A673 (cell line): ENCODE measurements around the gene EDEM3. TPM values are rescaled to one million over a fixed set of nuclear protein-coding genes. Genes with fewer than 3 reads are reported as not detected.

Source experiments
- BruUV-seq: library from RNA; stranded (reverse); fragments of 400-500 nt; replicated peaks from 2 replicates; lab custom pipeline; 2021; lab: Mats Ljungman, UMichigan
- CTCF ChIA-PET: fragments of 300-600 bp; sonication (Branson Sonifier 250); formaldehyde crosslinking; loops from one replicate; lab custom pipeline; 2022; ENCODE audit warnings: antibody characterized with exemption; lab: Charles Lee
- POLR2A ChIA-PET: fragments of 300-600 bp; sonication (Branson Sonifier 250); formaldehyde crosslinking; loops from one replicate; lab custom pipeline; 2022; ENCODE audit warnings: antibody characterized with exemption; ENCODE audit not compliant: low non-redundant PET; lab: Charles Lee
- DNase-seq: peaks from one replicate; pipeline ENCODE4 v3.0.0-alpha.2; 2015; ENCODE audit warnings: low spot score
- H3K27ac ChIP-seq: fragments of 200-600 bp; sonication (generic); 2 replicates; pipeline ENCODE4 v1.5.1; 2016; ENCODE audit warnings: mixed run types, low read depth, mild to moderate bottlenecking, mixed read lengths, antibody characterized with exemption, low read length; ENCODE audit not compliant: poor library complexity, severe bottlenecking
- H3K27me3 ChIP-seq: fragments of 200-600 bp; sonication (generic); replicated peaks from 2 replicates; pipeline ENCODE4 v1.6.1; 2017; ENCODE audit warnings: mixed run types, low read depth, mild to moderate bottlenecking, mixed read lengths, antibody characterized with exemption, low read length; ENCODE audit not compliant: insufficient read depth, poor library complexity
- H3K36me3 ChIP-seq: fragments of 200-600 bp; sonication (generic); 2 replicates; pipeline ENCODE4 v1.6.1; 2016; ENCODE audit warnings: mixed run types, mild to moderate bottlenecking, mixed read lengths, antibody characterized with exemption, low read length; ENCODE audit not compliant: insufficient read depth, poor library complexity, severe bottlenecking
- H3K4me1 ChIP-seq: fragments of 200-600 bp; sonication (generic); 2 replicates; pipeline ENCODE4 v1.6.1; 2017; ENCODE audit warnings: mixed run types, mild to moderate bottlenecking, mixed read lengths, antibody characterized with exemption, low read length; ENCODE audit not compliant: insufficient read depth, poor library complexity, severe bottlenecking
- H3K4me3 ChIP-seq: fragments of 200-600 bp; sonication (generic); 2 replicates; pipeline ENCODE4 v1.5.1; 2016; ENCODE audit warnings: low read depth, mixed run types, mild to moderate bottlenecking, mixed read lengths, low read length; ENCODE audit not compliant: poor library complexity, severe bottlenecking
- H3K9me3 ChIP-seq: fragments of 200-600 bp; sonication (generic); 2 replicates; pipeline ENCODE4 v1.6.1; 2016; ENCODE audit warnings: mixed run types, low read depth, mild to moderate bottlenecking, mixed read lengths, antibody characterized with exemption, low read length; ENCODE audit not compliant: poor library complexity, severe bottlenecking
- EZH2 ChIP-seq: fragments of 200-600 bp; sonication (generic); IDR thresholded peaks from 2 replicates; pipeline ENCODE4 v1.6.1; 2017; ENCODE audit warnings: borderline replicate concordance, low read depth, mild to moderate bottlenecking, mixed read lengths, antibody characterized with exemption, low read length; ENCODE audit not compliant: poor library complexity, severe bottlenecking
- intact Hi-C: fragments of 100-400 bp; cut with micrococcal nuclease; formaldehyde crosslinking; loops from one replicate; pipeline ENCODE4 v1.10.0; 2022; ENCODE audit not compliant: unreplicated experiment
- total RNA-seq: library from RNA; stranded (reverse); gene quantifications from 2 replicates; pipeline ENCODE4 v1.2.3, GENCODE V29; 2021
- TF ChIP-seq, protein P1 (sequence below): fragments of 300-800, 200-600 bp; sonication (generic); conservative IDR thresholded peaks from 2 replicates; pipeline ENCODE4 v1.5.1; 2017; ENCODE audit warnings: low read depth, mild to moderate bottlenecking, antibody characterized with exemption, low read length, moderate library complexity, mixed read lengths

EDEM3 gene
- total RNA-seq, 1 experiment from 2014 or later = 24.3 TPM

DNA sequence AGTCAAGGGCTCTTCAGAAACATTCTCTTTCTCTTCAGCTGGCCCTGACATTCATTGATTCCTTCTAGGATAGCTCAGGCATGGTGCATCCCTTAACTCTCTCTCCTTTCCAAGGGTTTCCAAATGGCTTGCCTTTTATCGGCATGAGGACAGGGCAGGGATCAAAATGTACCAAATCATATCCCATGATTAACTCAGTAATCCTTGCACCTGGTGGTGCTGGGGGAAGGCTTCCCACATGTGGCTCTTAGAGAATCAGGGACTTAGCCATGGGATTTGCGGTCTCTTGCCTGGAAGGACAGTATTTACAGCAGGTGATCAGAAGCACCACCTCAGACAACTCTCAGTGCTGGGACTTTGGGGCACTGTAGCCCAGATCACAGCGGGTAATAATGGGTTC, 46.2 kb upstream of the EDEM3 start:
- DNase-seq = no peak
- Histone ChIP-seq H3K9me3 (no peaks in the 10 kb centered on the region), H3K4me1 (no peaks in the 10 kb centered on the region), H3K27me3 (no peaks in the 10 kb centered on the region), H3K4me3 (no peak overlapping the region), H3K27ac (no peak overlapping the region), H3K36me3 (peaks cover 22% of the 10 kb centered on the region)
- no peak for TF ChIP-seq EZH2
- TF ChIP-seq, protein P1, sequence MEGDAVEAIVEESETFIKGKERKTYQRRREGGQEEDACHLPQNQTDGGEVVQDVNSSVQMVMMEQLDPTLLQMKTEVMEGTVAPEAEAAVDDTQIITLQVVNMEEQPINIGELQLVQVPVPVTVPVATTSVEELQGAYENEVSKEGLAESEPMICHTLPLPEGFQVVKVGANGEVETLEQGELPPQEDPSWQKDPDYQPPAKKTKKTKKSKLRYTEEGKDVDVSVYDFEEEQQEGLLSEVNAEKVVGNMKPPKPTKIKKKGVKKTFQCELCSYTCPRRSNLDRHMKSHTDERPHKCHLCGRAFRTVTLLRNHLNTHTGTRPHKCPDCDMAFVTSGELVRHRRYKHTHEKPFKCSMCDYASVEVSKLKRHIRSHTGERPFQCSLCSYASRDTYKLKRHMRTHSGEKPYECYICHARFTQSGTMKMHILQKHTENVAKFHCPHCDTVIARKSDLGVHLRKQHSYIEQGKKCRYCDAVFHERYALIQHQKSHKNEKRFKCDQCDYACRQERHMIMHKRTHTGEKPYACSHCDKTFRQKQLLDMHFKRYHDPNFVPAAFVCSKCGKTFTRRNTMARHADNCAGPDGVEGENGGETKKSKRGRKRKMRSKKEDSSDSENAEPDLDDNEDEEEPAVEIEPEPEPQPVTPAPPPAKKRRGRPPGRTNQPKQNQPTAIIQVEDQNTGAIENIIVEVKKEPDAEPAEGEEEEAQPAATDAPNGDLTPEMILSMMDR = no peak
- CTCF ChIA-PET = no interaction called here
- POLR2A ChIA-PET = no interaction called here
- BruUV-seq = no TSS peak
- intact Hi-C loops = no loop called here

DNA sequence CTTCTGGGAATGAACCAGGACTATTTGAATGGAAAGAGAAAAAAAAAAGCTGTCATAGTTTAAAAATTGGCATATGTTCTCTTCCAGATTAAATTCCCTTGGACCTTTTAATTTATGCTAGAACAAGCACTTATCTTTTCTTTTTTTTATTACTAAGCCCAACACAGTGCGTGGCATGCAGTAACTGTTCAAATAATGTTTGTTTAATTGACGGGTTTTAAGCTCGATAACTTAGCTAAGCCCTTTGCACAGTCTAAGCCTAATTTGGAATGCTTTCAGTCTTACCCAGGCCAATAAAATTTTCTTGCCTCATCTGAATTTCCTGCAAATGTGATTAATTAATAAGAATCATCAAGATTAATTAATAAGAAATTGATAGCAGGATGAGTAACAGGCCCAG, 39.3 kb upstream of the EDEM3 start:
- intact Hi-C loops = no loop called here
- Histone ChIP-seq H3K27ac (no peak overlapping the region), H3K36me3 (no peaks in the 10 kb centered on the region), H3K4me1 (peaks cover 27% of the 10 kb centered on the region), H3K4me3 (no peak overlapping the region), H3K27me3 (no peaks in the 10 kb centered on the region), H3K9me3 (no peaks in the 10 kb centered on the region)
- no TSS peak for BruUV-seq
- ChIA-PET POLR2A (interaction anchor here (0.6 kb wide), 1 partner anchor 927 kb away, joined by 4 read pairs; no protein-coding TSS in a partner anchor), CTCF (no interaction called here)
- TF ChIP-seq, protein P1 = no peak
- no peak for TF ChIP-seq EZH2
- DNase-seq = no peak

DNA sequence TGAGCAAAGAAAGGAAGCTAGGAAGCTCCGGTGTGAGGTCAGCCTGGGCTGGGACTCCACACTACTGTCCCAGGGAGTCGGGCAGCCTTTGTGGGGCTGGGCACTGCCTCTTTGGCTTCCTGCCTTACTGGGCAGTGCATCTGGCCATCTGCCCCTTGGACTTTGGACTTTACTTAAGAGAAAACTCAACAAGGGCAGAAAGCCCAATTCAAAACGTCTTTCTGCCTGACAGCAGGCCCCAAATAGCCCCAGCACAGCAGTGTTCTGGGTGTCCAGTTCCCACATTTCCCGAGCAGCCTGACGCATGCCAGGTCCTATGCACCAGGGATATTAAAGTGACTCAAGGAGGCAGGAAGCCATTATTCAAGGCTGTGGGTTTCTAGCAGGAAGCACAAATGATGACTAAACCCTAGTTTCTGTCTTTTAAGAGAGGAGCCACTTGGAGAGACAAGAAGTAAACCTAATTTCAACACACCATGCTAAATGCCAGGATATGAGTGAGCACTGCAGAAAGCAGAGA, 37.9 kb upstream of the EDEM3 start:
- peak overlapping the region; percentile 34 for H3K27ac ChIP-seq

More for the DNA sequence above, 37.9 kb upstream of the EDEM3 start:
- ChIA-PET POLR2A (no interaction called here), CTCF (no interaction called here)
- peak; percentile 92 for DNase-seq
- Histone ChIP-seq H3K9me3 (no peaks in the 10 kb centered on the region), H3K36me3 (no peaks in the 10 kb centered on the region), H3K27me3 (no peaks in the 10 kb centered on the region), H3K4me3 (no peak overlapping the region), H3K4me1 (peaks cover 27% of the 10 kb centered on the region)
- intact Hi-C loops = no loop called here
- BruUV-seq = no TSS peak
- TF ChIP-seq, protein P1 = no peak
- TF ChIP-seq EZH2 = no peak
